Kidney (tissue), 14 donors: ENCODE results near the gene ALDH1L1. TPM values are rescaled to one million over a fixed set of nuclear protein-coding genes. Genes with fewer than 3 reads are reported as not detected.

Source experiments
- DNase-seq, 5 donors: peaks; one replicate each; pipeline ENCODE4 v3.0.0-alpha.2; 2013 to 2020
- FAIRE-seq: peaks from 2 replicates; lab custom pipeline; 2012; peaks lifted over from hg19 to GRCh38; lab: Jason Lieb, UNC
- H3K27ac ChIP-seq, 2 donors: one replicate each; pipeline ENCODE4 v1.7.0; 2013; ENCODE audit warnings: low read depth in 2 of 2, low read length in 2 of 2, inconsistent platforms in 1 of 2
- H3K27me3 ChIP-seq: one replicate; pipeline ENCODE4 v1.7.1; 2013; ENCODE audit warnings: low read length, inconsistent platforms; ENCODE audit not compliant: control insufficient read depth, insufficient read depth
- H3K36me3 ChIP-seq, 3 donors: one replicate each; pipeline versions ENCODE4 v1.7.0 to v1.7.1; 2013; ENCODE audit warnings: low read length in 3 of 3, control low read depth in 1 of 3, inconsistent platforms in 1 of 3; ENCODE audit not compliant: insufficient read depth in 3 of 3, control insufficient read depth in 2 of 3
- H3K4me1 ChIP-seq, 3 donors: one replicate each; pipeline versions ENCODE4 v1.7.0 to v1.7.1; 2013; ENCODE audit warnings: low read length in 3 of 3, inconsistent platforms in 1 of 3, low read depth in 1 of 3; ENCODE audit not compliant: control insufficient read depth in 2 of 3, insufficient read depth in 2 of 3
- H3K4me3 ChIP-seq, 3 donors: one replicate each; pipeline versions ENCODE4 v1.7.0 to v1.8.1; 2013; ENCODE audit warnings: low read length in 3 of 3, control low read depth in 1 of 3, inconsistent platforms in 1 of 3
- H3K9ac ChIP-seq, 3 donors: one replicate each; pipeline versions ENCODE4 v1.7.0 to v1.7.1; 2013; ENCODE audit warnings: low read length in 3 of 3, control low read depth in 1 of 3, inconsistent platforms in 1 of 3
- H3K9me3 ChIP-seq, 3 donors: one replicate each; pipeline versions ENCODE4 v1.7.0 to v1.7.1; 2013; ENCODE audit warnings: low read length in 3 of 3, control low read depth in 1 of 3, inconsistent platforms in 1 of 3; ENCODE audit not compliant: control insufficient read depth in 2 of 3, insufficient read depth in 1 of 3
- CTCF ChIP-seq: IDR thresholded peaks from 3 replicates; pipeline ENCODE4 v1.5.1; 2012; ENCODE audit warnings: mild to moderate bottlenecking, moderate library complexity, borderline replicate concordance; ENCODE audit not compliant: insufficient read depth; ENCODE audit errors: extremely low read depth
- intact Hi-C: fragments of 100-400 bp; cut with DNase I; formaldehyde crosslinking; loops from one replicate; pipeline ENCODE4 v1.11.1; 2022
- polyA plus RNA-seq: library from polyadenylated mRNA; stranded (reverse); fragments of 350-450 nt; fragmentation: Illumina TruSeq; extraction: RNeasy Lipid Tissue Mini Kit (QIAGEN cat#74804); gene quantifications from one replicate; pipeline ENCODE4 v1.2.3, GENCODE V29; 2014; ENCODE audit warnings: low read depth, low replicate concordance; ENCODE audit not compliant: insufficient read depth
- total RNA-seq: library from RNA; stranded (reverse); fragmentation: NEBNext Ultra II Directional; extraction: Animal tissue kit (Norgen Biotek cat#: 25700); gene quantifications from one replicate; pipeline ENCODE4 v1.2.1, GENCODE V29; 2021
- donor health status: control.
- donor health status: control.
- donor health status: control.
- donor health status: control.
- donor health status: control.
- donor health status: DM: yes; HTN: yes; CAD: no.
- donor health status: Normal renal cell carcinoma (clear cell type).

ALDH1L1 gene
- total and polyA plus RNA-seq, 2 donors from 2014 or later = 60.0 to 199 TPM

DNA sequence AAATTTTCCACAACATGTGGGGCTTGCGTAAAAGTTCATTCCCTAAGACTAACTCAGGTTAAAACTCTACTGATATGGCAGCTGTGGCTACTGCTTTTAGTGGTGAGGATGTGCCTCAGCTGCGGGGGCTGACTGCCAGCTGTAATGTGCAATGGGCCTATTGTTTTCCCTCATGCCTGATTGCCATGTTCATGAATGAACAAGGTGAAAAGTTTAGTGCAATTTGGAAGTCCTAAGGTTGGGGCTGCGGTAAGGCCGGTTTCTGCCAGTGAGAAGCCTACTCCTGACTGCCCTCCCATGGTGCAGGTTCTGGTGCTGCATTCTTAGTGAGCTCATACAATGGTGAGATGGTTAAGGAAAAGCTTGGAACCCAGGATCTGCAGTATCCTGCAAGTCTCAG, 10.9 kb upstream of the ALDH1L1 start:
- FAIRE-seq = no peak
- Histone ChIP-seq H3K27me3 (no peaks in the 10 kb centered on the region), H3K9ac (no peak overlapping the region), H3K9me3 (no peaks in the 10 kb centered on the region), H3K4me1 (peaks cover 0 to 8% (median 4%) of the 10 kb centered on the region in 3 donors), H3K36me3 (no peaks in the 10 kb centered on the region), H3K27ac (no peak overlapping the region), H3K4me3 (no peak overlapping the region)
- TF ChIP-seq CTCF = no peak
- no peak for DNase-seq
- intact Hi-C loops = no loop called here

- FAIRE-seq = no peak
- no peak overlapping the region for H3K9ac ChIP-seq
These were observed 7.5 kb upstream of the ALDH1L1 start for GRCh38 chr3:126187920-126188319.

GRCh38 chr3:126186749-126187148, 6.4 kb upstream of the ALDH1L1 start:
- H3K36me3 ChIP-seq = no peaks in the 10 kb centered on the region
- intact Hi-C loops = no loop called here
- H3K27ac ChIP-seq = peak overlapping the region; percentile 18 to 36
- DNase-seq = no peak
- no peak for FAIRE-seq
- TF ChIP-seq CTCF = no peak
- no peak overlapping the region for H3K4me3 ChIP-seq
- H3K27me3 ChIP-seq = no peaks in the 10 kb centered on the region
- H3K9ac ChIP-seq = no peak overlapping the region
- H3K9me3 ChIP-seq = no peaks in the 10 kb centered on the region
- peaks cover 0 to 33% (median 22%) of the 10 kb centered on the region in 3 donors for H3K4me1 ChIP-seq

More at GRCh38 chr3:126187920-126188319, 7.5 kb upstream of the ALDH1L1 start:
- Histone ChIP-seq H3K36me3 (no peaks in the 10 kb centered on the region), H3K4me3 (no peak overlapping the region), H3K9me3 (no peaks in the 10 kb centered on the region), H3K27me3 (no peaks in the 10 kb centered on the region), H3K27ac (peak overlapping the region in 1 of 2 donors; percentile 3), H3K4me1 (peaks cover 0 to 33% (median 22%) of the 10 kb centered on the region in 3 donors)
- TF ChIP-seq CTCF = no peak
- DNase-seq = no peak
- intact Hi-C loops = no loop called here

DNA sequence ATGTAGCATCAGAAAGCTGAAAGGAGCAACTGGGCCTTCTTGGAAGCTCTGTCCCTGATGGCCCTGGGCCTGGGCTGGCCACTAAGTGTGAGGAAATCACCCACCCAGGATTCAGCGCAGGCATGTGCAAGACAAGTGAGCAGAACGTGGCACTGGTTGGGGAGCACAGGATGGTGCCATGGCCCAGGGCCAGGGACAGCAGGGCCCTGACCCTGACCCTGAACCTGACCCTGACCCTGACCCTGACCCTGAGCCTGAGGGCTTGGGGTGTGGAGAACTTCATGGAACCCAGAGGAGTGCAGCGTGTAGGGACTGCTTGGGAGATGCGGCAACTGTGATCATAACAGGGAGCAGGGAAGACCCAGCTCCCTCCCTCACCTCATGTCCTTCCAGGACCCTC, 5.9 kb upstream of the ALDH1L1 start:
- Histone ChIP-seq H3K4me3 (no peak overlapping the region), H3K4me1 (peaks cover 0 to 38% (median 27%) of the 10 kb centered on the region in 3 donors), H3K9me3 (no peaks in the 10 kb centered on the region), H3K27me3 (no peaks in the 10 kb centered on the region), H3K9ac (no peak overlapping the region), H3K36me3 (no peaks in the 10 kb centered on the region), H3K27ac (peak overlapping the region in 1 of 2 donors; percentile 36)
- no peak for FAIRE-seq
- no peak for TF ChIP-seq CTCF
- DNase-seq = no peak
- intact Hi-C loops = no loop called here
